GM19455 (cell line): ENCODE measurements around the gene PER3.

Experiments
- ATAC-seq: cut with Tn5 transposase; IDR thresholded peaks from one replicate; pipeline ENCODE4 v1.9.1; 2021; ENCODE audit not compliant: unreplicated experiment

PER3 gene

GRCh38 chr1:7831458-7831857, 47.4 kb downstream of the PER3 start:
- no peak for ATAC-seq

DNA sequence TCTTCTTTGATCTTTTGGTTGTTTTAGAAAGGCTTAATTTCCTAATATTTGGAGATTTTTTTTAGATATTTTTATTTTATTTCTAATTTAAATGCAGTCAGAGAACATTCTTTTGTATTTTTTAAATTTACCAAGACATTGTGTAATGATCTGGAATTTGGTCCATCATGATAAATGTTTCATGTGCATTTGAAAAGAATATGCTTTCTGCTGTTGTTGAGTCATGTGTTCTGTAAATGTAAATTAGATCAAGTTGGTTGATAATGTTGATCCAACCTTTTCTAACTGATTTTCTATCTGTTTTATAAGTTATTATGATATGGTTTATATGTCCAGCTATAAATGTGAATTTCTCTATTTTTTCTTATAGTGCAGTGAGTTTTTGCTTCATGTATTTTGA, 48.9 kb downstream of the PER3 start:
- no peak for ATAC-seq

GRCh38 chr1:7838714-7839113, 54.6 kb downstream of the PER3 start:
- ATAC-seq = no peak

DNA sequence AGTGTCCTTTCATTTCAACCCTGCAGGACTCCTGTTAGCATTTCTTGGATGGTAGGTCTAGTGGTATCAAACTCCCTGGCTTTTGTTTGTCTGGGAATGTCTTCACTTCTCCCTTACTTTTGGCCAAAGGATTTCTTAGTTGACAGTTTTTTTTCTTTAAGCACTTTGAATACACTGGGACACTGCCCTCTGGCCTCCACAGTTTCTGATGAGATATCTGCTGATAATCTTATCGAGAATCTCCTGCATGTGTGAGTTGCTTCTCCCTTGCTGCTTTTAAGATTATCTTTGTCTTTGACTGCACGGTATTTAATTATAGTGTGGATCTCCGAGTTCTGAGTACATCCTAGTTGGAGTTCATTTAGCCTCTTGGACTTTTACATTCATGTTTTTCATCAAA, 55.4 kb downstream of the PER3 start:
- no peak for ATAC-seq

DNA sequence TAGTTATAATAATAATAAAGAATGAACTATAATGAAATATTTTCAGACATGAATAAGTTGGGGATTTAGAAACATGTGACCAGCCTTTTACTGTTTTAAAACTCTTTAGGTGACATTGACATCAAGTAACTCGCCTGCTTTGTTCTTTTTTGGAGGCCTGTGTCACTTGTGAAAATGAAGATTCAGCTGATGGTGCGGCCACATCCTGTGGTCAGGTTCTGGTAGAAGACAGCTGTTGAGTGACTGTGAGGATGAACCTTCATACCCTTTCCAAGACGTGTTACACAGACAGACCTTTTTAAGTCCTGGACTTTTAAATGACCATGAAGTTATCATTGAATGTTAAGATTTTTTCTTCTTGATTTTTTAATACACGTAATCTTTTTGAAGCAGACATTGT, 58.4 kb downstream of the PER3 start:
- no peak for ATAC-seq

DNA sequence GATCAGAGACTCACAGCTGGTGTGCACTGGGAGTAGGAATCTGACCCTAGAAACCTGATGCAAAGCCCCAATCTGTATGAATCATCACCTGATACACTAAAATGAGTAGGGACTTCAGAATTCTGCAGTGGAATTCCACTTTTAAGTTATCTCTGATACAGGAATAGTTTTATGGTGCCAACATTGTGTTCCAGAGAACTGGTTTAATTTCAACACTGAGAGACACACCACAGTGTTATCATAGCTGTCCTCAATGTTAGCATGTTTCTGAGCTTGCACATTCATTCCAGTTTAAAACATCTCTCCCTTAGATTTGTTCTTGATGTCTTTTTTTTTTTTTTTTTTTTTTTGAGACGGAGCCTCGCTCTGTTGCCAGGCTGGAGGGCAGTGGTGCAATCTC, 61.7 kb downstream of the PER3 start:
- ATAC-seq = no peak

DNA sequence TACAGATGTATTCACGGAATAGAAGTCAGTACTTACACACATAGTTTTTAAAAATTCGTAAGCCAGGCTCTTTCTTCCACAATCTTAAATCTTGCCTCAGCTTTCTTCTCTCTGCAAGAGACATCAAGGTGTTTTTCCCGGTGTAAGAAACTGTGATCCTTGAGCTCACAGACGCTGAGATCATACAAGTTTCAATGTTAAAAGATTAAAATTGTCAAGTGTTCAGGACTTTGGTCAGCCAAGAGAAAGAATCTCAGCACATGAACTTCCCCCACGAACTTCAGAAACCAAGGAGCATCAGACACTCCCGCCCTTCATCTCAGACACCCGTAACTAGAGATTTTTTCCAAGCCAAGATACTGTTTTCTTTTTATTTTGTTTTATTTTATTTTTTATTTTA, 62.6 kb downstream of the PER3 start:
- no peak for ATAC-seq

- ATAC-seq = no peak
These were observed 63.5 kb downstream of the PER3 start for GRCh38 chr1:7847599-7847998.

GRCh38 chr1:7850786-7851185, 66.7 kb downstream of the PER3 start:
- no peak for ATAC-seq

GRCh38 chr1:7852804-7853683, 69.0 kb downstream of the PER3 start, which contains the start of gene UTS2:
Gene UTS2, minus strand, starts transcription at chr1:7853065. Its CDS starts 62 bp downstream, at chr1:7853003.
- no peak for ATAC-seq

GRCh38 chr1:7853684-7854026, 69.6 kb downstream of the PER3 start:
- ATAC-seq = no peak

- ATAC-seq = no peak
These were observed 72.3 kb downstream of the PER3 start for GRCh38 chr1:7856345-7856744.

- ATAC-seq = no peak
These were observed 72.9 kb downstream of the PER3 start for GRCh38 chr1:7857000-7857399.

- no peak for ATAC-seq
These were observed 73.9 kb downstream of the PER3 start for GRCh38 chr1:7857985-7858384.

- no peak for ATAC-seq
These were observed 75.3 kb downstream of the PER3 start for GRCh38 chr1:7859406-7859805.

- ATAC-seq = no peak
These were observed 76.0 kb downstream of the PER3 start for GRCh38 chr1:7860130-7860529.

GRCh38 chr1:7861452-7861851, 77.4 kb downstream of the PER3 start:
- ATAC-seq = no peak

GRCh38 chr1:7862211-7863060, 78.3 kb downstream of the PER3 start:
- no peak for ATAC-seq

DNA sequence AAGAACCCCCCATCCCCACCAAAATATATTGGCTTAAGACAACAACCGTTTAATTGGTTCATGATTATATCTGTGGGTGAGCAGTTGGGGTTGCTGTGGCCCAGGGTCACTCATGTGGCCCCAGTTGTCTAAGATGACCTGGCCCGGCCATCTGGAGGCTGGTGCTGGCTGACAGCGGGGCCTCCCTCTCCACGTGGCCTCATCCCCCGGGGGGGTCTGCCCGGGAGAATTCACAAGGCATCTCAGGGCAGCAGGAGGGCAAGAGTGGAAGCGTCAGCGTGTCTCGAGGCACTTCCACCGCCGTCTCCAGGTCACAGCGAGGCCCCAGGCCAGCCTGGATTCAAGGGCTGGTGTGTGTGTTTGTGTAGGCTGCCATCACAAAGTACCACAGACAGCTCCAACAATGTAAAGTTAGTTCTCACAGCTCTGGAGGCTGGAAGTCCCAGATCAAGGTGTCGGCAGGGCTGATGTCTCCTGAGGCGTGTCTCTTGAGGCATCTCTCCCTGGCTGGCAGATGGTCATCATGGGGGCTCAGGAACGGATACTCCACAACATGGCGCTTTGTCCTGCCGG, 79.8 kb downstream of the PER3 start:
- no peak for ATAC-seq

DNA sequence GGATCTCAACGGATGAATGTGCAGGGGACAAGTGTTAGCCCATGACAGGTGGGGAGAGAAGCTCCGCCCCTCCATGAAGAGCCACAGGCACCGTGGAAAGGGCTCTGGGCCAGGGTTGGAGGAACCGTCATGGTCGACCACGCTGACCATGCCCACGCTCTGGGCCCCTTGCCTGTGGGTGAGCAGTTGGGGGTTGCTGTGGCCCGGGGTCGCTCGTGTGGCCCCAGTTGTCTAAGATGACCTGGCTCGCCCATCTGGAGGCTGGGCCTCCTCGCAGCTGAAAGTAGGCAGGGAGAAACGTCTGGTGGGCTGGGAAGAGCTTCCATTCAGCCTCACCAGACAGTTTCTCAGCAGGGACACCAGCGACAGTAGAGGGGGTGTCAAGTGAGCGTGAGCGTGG, 81.9 kb downstream of the PER3 start:
- ATAC-seq = no peak

- ATAC-seq = no peak
These were observed 84.1 kb downstream of the PER3 start for GRCh38 chr1:7868070-7868780.
